ENCODE results near the gene XAB2.

The XAB2 gene

DNA sequence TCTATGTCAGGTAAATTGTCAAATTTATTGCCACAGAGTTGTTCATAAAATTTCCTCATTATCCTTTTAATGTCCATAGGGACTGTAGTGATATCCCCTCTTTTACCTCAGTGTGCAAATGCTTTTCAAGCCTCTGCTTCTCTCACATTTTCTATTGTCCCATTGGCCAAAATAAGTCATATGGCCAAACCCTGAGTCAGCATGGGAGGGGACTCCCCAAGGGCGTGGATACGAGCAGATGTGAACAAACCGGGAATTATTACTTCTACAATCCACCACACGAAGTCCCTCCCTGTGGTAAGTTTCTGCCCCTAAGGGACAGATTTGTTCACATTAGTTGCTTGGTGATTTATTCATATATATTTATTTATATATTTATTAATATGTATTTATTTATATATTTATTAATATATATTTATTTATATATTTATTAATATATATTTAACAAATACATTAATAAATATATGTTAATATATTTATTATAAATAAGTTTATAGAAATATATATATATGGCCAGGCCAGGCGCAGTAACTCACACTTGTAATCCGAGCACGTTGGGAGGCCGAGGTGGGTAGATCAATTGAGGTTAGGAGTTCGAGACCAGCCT, 53.8 kb downstream of the XAB2 start:
- no peak for DNase-seq (ENCODE audit: low spot score)

DNA sequence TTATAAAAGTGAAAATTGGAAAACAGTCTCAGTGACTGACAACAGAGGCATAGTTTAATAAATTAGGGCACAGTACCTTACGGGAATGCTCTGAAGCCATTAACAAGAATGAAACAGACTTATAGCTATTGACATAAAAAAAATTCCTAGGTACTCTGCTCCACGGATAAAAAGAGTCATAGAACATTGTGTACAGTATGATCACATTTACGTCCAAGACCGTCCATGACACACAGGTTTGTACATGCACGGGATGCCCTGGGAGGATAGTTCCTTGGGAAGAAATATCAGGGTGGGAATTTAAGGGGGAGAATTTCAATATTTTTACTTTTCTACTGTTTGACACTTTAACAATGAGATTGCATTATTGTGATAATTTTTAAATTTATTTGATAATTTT, 58.6 kb downstream of the XAB2 start:
- DNase-seq (ENCODE audit: low spot score) = no peak
